ENCODE results near the gene SCFD1. TPM values are rescaled to one million over a fixed set of nuclear protein-coding genes. Genes with fewer than 3 reads are reported as not detected.
"Not testable (repeated sequence)": the region's sequence is repeated elsewhere in the genome, so short reads cannot be mapped to it uniquely, and the experiment has no call there.

The SCFD1 gene
- total RNA-seq, 3 donors from 2014 or later (not counting 1 experiment from before 2014, with no cell fraction given) = 97.0 to 106 (median 105) TPM

DNA sequence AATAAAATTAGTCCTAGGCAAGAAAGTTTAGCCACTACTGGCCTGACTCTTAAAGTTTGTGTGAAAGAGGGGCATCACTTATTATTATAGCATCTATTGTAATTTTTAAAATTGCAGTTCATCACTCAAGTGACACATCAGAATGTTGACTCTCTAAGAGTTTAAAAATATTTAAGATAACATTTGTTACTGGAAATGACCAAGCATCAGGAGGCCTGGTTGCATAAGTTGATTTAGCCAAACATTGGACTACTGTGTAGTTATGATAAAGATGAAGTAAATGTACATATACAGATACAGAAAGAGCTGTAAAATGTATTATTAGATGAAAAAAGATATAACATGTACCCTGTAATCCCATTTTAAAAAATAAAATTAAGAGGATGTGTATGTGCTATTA is 47.5 kb downstream of the SCFD1 start:
- peaks cover 11 to 17% of the 10 kb centered on the region in 2 donors for H3K4me1 Mint-ChIP-seq
- H3K36me3 Mint-ChIP-seq = peaks cover 3% of the 10 kb centered on the region
- TF ChIP-seq CTCF (IDR thresholded peaks at IDR 0.05) = no peak
- H3K4me1 ChIP-seq (ENCODE audit: control insufficient read depth, insufficient read depth, low read length) = no peaks in the 10 kb centered on the region
- H3K27ac Mint-ChIP-seq = peak overlapping the region; percentile 49 to 75
- DNase-seq (no peak), ATAC-seq (no peak)
- intact Hi-C loops (cut with micrococcal nuclease) = no loop called here
- no peaks in the 10 kb centered on the region for H3K9me3 ChIP-seq (ENCODE audit: control insufficient read depth, insufficient read depth, low read length)
- no peak overlapping the region for H3K4me3 ChIP-seq (ENCODE audit: low read length)
- H3K27me3 ChIP-seq (ENCODE audit: control insufficient read depth, insufficient read depth, low read length) = no peaks in the 10 kb centered on the region
- H3K4me3 Mint-ChIP-seq = no peak overlapping the region
- H3K36me3 ChIP-seq (ENCODE audit: control insufficient read depth, insufficient read depth, low read length) = peaks cover 19% of the 10 kb centered on the region
- H3K9me3 Mint-ChIP-seq = peaks cover 0 to under 1% of the 10 kb centered on the region in 2 donors
- H3K27ac ChIP-seq (ENCODE audit: low read length) = no peak overlapping the region
- H3K27me3 Mint-ChIP-seq (ENCODE audit: low read depth in 2 of 2) = no peaks in the 10 kb centered on the region

DNA sequence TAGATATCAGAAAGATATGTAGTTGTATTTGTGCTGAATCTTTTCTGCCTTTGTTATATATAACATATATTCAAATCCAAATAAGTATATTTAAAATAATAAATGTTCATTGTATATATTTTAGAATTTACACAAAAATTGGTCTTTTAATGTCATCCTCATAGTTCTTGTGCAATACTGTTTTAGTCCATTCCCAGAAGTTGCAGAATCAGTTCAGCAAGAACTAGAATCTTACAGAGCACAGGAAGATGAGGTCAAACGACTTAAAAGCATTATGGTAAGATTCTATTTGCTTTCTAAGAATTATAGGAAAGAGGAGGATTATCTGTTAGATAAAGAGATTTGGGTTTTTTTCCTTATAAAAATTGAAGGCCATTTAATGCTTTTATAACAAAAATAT is 51.0 kb downstream of the SCFD1 start:
- peaks cover 11 to 12% of the 10 kb centered on the region in 2 donors for H3K4me1 Mint-ChIP-seq
- Histone ChIP-seq H3K36me3 (ENCODE audit: control insufficient read depth, insufficient read depth, low read length) (peaks cover 29% of the 10 kb centered on the region), H3K27ac (ENCODE audit: low read length) (no peak overlapping the region), H3K4me1 (ENCODE audit: control insufficient read depth, insufficient read depth, low read length) (no peaks in the 10 kb centered on the region), H3K9me3 (ENCODE audit: control insufficient read depth, insufficient read depth, low read length) (no peaks in the 10 kb centered on the region), H3K27me3 (ENCODE audit: control insufficient read depth, insufficient read depth, low read length) (no peaks in the 10 kb centered on the region), H3K4me3 (ENCODE audit: low read length) (no peak overlapping the region)
- no peak for TF ChIP-seq CTCF (IDR thresholded peaks at IDR 0.05)
- H3K36me3 Mint-ChIP-seq = no peaks in the 10 kb centered on the region
- DNase-seq = no peak
- H3K4me3 Mint-ChIP-seq = no peak overlapping the region
- no peaks in the 10 kb centered on the region for H3K27me3 Mint-ChIP-seq (ENCODE audit: low read depth in 2 of 2)
- no peaks in the 10 kb centered on the region for H3K9me3 Mint-ChIP-seq
- 70% methylated on average over 1 of the region's 1 CpG for WGBS (ENCODE audit: insufficient coverage)
- intact Hi-C loops (cut with micrococcal nuclease) = no loop called here
- no peak for ATAC-seq
- no peak overlapping the region for H3K27ac Mint-ChIP-seq

GRCh38 chr14:30678926-30679431 is 56.9 kb downstream of the SCFD1 start:
- no peak for TF ChIP-seq CTCF (IDR thresholded peaks at IDR 0.05)
- no peak for DNase-seq
- Histone ChIP-seq H3K27me3 (ENCODE audit: control insufficient read depth, insufficient read depth, low read length) (no peaks in the 10 kb centered on the region), H3K4me1 (ENCODE audit: control insufficient read depth, insufficient read depth, low read length) (no peaks in the 10 kb centered on the region), H3K4me3 (ENCODE audit: low read length) (no peak overlapping the region), H3K9me3 (ENCODE audit: control insufficient read depth, insufficient read depth, low read length) (no peaks in the 10 kb centered on the region), H3K27ac (ENCODE audit: low read length) (no peak overlapping the region), H3K36me3 (ENCODE audit: control insufficient read depth, insufficient read depth, low read length) (peaks cover 34% of the 10 kb centered on the region)
- peaks cover 0 to 8% of the 10 kb centered on the region in 2 donors for H3K4me1 Mint-ChIP-seq
- H3K27me3 Mint-ChIP-seq (ENCODE audit: low read depth in 2 of 2) = no peaks in the 10 kb centered on the region
- H3K9me3 Mint-ChIP-seq = no peaks in the 10 kb centered on the region
- intact Hi-C loops (cut with micrococcal nuclease) = no loop called here
- no peaks in the 10 kb centered on the region for H3K36me3 Mint-ChIP-seq
- H3K4me3 Mint-ChIP-seq = no peak overlapping the region
- ATAC-seq = no peak
- H3K27ac Mint-ChIP-seq = peak overlapping the region in 1 of 2 donors; percentile 23

- H3K4me1 ChIP-seq (ENCODE audit: control insufficient read depth, insufficient read depth, low read length) = no peaks in the 10 kb centered on the region
- no peaks in the 10 kb centered on the region for H3K9me3 ChIP-seq (ENCODE audit: control insufficient read depth, insufficient read depth, low read length)
- peaks cover 31% of the 10 kb centered on the region for H3K36me3 ChIP-seq (ENCODE audit: control insufficient read depth, insufficient read depth, low read length)
- ATAC-seq (no peak), DNase-seq (no peak)
- Mint-ChIP-seq H3K27me3 (ENCODE audit: low read depth in 2 of 2) (no peaks in the 10 kb centered on the region), H3K36me3 (no peaks in the 10 kb centered on the region), H3K9me3 (no peaks in the 10 kb centered on the region), H3K27ac (peak overlapping the region in 1 of 2 donors; percentile 3), H3K4me1 (peaks cover 0 to 8% of the 10 kb centered on the region in 2 donors), H3K4me3 (no peak overlapping the region)
- H3K27ac ChIP-seq (ENCODE audit: low read length) = no peak overlapping the region
- H3K4me3 ChIP-seq (ENCODE audit: low read length) = no peak overlapping the region
- intact Hi-C loops (cut with micrococcal nuclease) = no loop called here
- TF ChIP-seq CTCF (IDR thresholded peaks at IDR 0.05) = no peak
- H3K27me3 ChIP-seq (ENCODE audit: control insufficient read depth, insufficient read depth, low read length) = no peaks in the 10 kb centered on the region
Observed at GRCh38 chr14:30680036-30680435, 57.9 kb downstream of the SCFD1 start.

GRCh38 chr14:30680776-30681175 is 58.7 kb downstream of the SCFD1 start:
- H3K4me3 Mint-ChIP-seq; H3K27me3 Mint-ChIP-seq (ENCODE audit: low read depth in 2 of 2); H3K27ac Mint-ChIP-seq; ATAC-seq; H3K4me1 Mint-ChIP-seq; DNase-seq; H3K27me3 ChIP-seq (ENCODE audit: control insufficient read depth, insufficient read depth, low read length); H3K4me3 ChIP-seq (ENCODE audit: low read length); intact Hi-C loops (cut with micrococcal nuclease); H3K9me3 ChIP-seq (ENCODE audit: control insufficient read depth, insufficient read depth, low read length); H3K36me3 Mint-ChIP-seq; H3K4me1 ChIP-seq (ENCODE audit: control insufficient read depth, insufficient read depth, low read length); H3K9me3 Mint-ChIP-seq; H3K27ac ChIP-seq (ENCODE audit: low read length): not testable (repeated sequence)
- peaks cover 29% of the 10 kb centered on the region for H3K36me3 ChIP-seq (ENCODE audit: control insufficient read depth, insufficient read depth, low read length)
- over 99% methylated on average over 5 of the region's 5 CpGs for WGBS (ENCODE audit: insufficient coverage)
